Measurements from ENCODE around the gene EFNA5. TPM values are rescaled to one million over a fixed set of nuclear protein-coding genes. Genes with fewer than 3 reads are reported as not detected.

The EFNA5 gene
- total RNA-seq, 3 donors from 2014 or later (not counting 1 experiment from before 2014, with no cell fraction given), result 2.2 to 8.1 (median 4.3) TPM

DNA sequence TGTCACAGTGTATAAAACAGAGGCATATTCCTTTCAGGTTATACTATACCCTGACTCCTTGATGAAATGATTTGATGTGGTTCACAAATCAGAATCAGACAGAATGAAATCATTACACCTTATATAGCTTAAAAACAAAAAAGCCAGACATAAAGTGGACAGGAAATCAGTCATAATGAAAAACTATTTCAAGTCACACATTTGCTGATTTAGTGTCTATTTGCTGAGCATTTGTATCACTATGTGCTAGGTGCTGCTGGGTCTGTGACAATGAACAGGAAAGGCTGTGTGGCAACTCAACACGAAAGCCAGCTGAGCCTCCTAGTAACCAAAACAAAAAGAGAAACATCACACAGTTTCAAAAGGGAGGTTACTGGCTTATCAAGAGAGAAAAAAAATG is 194.0 kb downstream of the EFNA5 start:
- intact Hi-C loops (cut with micrococcal nuclease), result loop anchor here (1.0 to 5.0 kb wide), 3 partner anchors 10 to 906 kb away; partner anchors contain the start of gene FBXL17
- Histone ChIP-seq H3K4me3 (ENCODE audit: low read length) (no peak overlapping the region), H3K9me3 (ENCODE audit: control insufficient read depth, insufficient read depth, low read length) (no peaks in the 10 kb centered on the region), H3K4me1 (ENCODE audit: control insufficient read depth, insufficient read depth, low read length) (peaks cover 35% of the 10 kb centered on the region), H3K27ac (ENCODE audit: low read length) (peak overlapping the region; percentile 100), H3K27me3 (ENCODE audit: control insufficient read depth, insufficient read depth, low read length) (no peaks in the 10 kb centered on the region), H3K36me3 (ENCODE audit: control insufficient read depth, insufficient read depth, low read length) (no peaks in the 10 kb centered on the region)
- WGBS (ENCODE audit: insufficient coverage), result 20% methylated on average over 1 of the region's 1 CpG
- no peaks in the 10 kb centered on the region for H3K9me3 Mint-ChIP-seq
- TF ChIP-seq, protein P1, sequence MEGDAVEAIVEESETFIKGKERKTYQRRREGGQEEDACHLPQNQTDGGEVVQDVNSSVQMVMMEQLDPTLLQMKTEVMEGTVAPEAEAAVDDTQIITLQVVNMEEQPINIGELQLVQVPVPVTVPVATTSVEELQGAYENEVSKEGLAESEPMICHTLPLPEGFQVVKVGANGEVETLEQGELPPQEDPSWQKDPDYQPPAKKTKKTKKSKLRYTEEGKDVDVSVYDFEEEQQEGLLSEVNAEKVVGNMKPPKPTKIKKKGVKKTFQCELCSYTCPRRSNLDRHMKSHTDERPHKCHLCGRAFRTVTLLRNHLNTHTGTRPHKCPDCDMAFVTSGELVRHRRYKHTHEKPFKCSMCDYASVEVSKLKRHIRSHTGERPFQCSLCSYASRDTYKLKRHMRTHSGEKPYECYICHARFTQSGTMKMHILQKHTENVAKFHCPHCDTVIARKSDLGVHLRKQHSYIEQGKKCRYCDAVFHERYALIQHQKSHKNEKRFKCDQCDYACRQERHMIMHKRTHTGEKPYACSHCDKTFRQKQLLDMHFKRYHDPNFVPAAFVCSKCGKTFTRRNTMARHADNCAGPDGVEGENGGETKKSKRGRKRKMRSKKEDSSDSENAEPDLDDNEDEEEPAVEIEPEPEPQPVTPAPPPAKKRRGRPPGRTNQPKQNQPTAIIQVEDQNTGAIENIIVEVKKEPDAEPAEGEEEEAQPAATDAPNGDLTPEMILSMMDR (IDR thresholded peaks at IDR 0.05), result no peak
- peak overlapping the region; percentile 86 for H3K4me3 Mint-ChIP-seq
- peaks cover 9% of the 10 kb centered on the region for H3K36me3 Mint-ChIP-seq
- ATAC-seq (peak; percentile 66 to 85 (median 81)), DNase-seq (peak; percentile 42 to 79)
- peak overlapping the region; percentile 95 to 97 for H3K27ac Mint-ChIP-seq
- H3K4me1 Mint-ChIP-seq, result peaks cover 71 to 77% of the 10 kb centered on the region in 2 donors
- H3K27me3 Mint-ChIP-seq (ENCODE audit: low read depth in 2 of 2), result no peaks in the 10 kb centered on the region

DNA sequence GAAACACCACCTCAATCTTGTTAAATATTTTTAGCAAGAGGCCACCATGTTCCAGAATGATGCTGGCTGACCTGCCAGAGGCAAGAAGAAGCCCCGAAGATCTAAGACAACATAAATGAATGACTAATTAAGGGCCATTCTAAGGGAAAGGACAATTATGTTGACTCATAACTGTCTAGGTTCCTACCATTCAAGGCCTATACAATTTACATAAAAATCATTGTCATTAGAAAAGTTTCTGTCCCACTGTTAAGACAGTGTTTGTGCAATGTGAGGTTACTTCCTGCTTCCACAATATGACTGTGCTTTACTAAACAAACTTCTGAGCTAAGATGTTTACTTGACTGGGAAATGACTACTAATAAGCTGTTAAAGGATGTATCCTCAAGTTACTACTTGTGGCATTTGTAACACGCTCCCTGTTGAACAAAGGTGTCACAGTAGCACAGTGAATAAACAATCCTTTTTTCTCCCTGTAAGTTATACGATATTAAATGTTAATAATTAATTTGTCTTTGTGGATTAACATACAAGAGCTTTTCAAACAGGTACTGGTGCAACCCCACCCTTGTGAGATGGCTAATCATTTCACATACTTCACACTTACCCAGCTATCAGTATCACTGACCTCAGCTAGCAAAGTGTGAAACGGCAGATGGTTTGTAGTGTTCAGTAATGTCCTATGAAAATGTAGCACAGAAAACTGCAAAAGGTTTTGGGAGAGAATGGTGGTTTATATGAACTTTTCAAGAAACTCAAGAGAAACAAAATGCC is 195.8 kb downstream of the EFNA5 start:
- H3K4me3 Mint-ChIP-seq, result peak overlapping the region; percentile 80
- intact Hi-C loops (cut with micrococcal nuclease), result loop anchor here (1.0 to 5.0 kb wide), 7 partner anchors 8 to 907 kb away; partner anchors contain the start of gene FBXL17
- no peaks in the 10 kb centered on the region for H3K9me3 Mint-ChIP-seq
- peaks cover 38% of the 10 kb centered on the region for H3K4me1 ChIP-seq (ENCODE audit: control insufficient read depth, insufficient read depth, low read length)
- peak; percentile 27 to 58 for DNase-seq
- no peaks in the 10 kb centered on the region for H3K27me3 Mint-ChIP-seq (ENCODE audit: low read depth in 2 of 2)
- peak overlapping the region; percentile 100 for H3K27ac ChIP-seq (ENCODE audit: low read length)
- no peaks in the 10 kb centered on the region for H3K36me3 ChIP-seq (ENCODE audit: control insufficient read depth, insufficient read depth, low read length)
- TF ChIP-seq, protein P1 (IDR thresholded peaks at IDR 0.05), result no peak
- no peaks in the 10 kb centered on the region for H3K9me3 ChIP-seq (ENCODE audit: control insufficient read depth, insufficient read depth, low read length)
- H3K4me1 Mint-ChIP-seq, result peaks cover 70 to 71% of the 10 kb centered on the region in 2 donors
- H3K4me3 ChIP-seq (ENCODE audit: low read length), result no peak overlapping the region
- no peaks in the 10 kb centered on the region for H3K27me3 ChIP-seq (ENCODE audit: control insufficient read depth, insufficient read depth, low read length)
- ATAC-seq, result peak; percentile 58 to 77 (median 69)
- H3K36me3 Mint-ChIP-seq, result no peaks in the 10 kb centered on the region
- WGBS (ENCODE audit: insufficient coverage), result 40% methylated on average over 3 of the region's 4 CpGs
- peak overlapping the region; percentile 95 to 97 for H3K27ac Mint-ChIP-seq

DNA sequence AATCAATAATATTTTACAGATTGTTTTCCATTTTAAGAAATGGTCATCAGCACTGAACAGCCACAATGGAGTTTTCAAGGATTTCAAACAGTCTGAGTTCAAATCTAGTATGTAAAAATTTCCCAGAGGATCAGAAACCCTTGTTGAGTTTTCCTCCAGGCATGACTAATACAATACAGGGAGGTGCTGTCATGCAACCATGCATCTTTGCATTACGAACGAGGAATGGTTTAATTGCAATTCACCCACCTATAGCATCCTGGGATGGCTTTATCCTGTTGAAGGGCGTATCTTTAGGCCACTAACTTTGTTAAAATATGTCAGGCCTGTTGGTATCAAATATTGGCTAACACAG is 196.4 kb downstream of the EFNA5 start:
- no peaks in the 10 kb centered on the region for H3K27me3 Mint-ChIP-seq (ENCODE audit: low read depth in 2 of 2)
- intact Hi-C loops (cut with micrococcal nuclease), result loop anchor here (2.0 kb wide), 3 partner anchors 46 to 110 kb away; no protein-coding TSS in a partner anchor
- Histone ChIP-seq H3K36me3 (ENCODE audit: control insufficient read depth, insufficient read depth, low read length) (no peaks in the 10 kb centered on the region), H3K27ac (ENCODE audit: low read length) (peak overlapping the region; percentile 100), H3K4me1 (ENCODE audit: control insufficient read depth, insufficient read depth, low read length) (peaks cover 40% of the 10 kb centered on the region), H3K27me3 (ENCODE audit: control insufficient read depth, insufficient read depth, low read length) (no peaks in the 10 kb centered on the region), H3K9me3 (ENCODE audit: control insufficient read depth, insufficient read depth, low read length) (no peaks in the 10 kb centered on the region), H3K4me3 (ENCODE audit: low read length) (no peak overlapping the region)
- WGBS (ENCODE audit: insufficient coverage), result 29% methylated on average over 1 of the region's 3 CpGs
- no peak for DNase-seq
- TF ChIP-seq, protein P1 (IDR thresholded peaks at IDR 0.05), result no peak
- no peaks in the 10 kb centered on the region for H3K36me3 Mint-ChIP-seq
- H3K9me3 Mint-ChIP-seq, result no peaks in the 10 kb centered on the region
- peak overlapping the region; percentile 95 to 97 for H3K27ac Mint-ChIP-seq
- peaks cover 75 to 77% of the 10 kb centered on the region in 2 donors for H3K4me1 Mint-ChIP-seq
- H3K4me3 Mint-ChIP-seq, result peak overlapping the region; percentile 80
- no peak for ATAC-seq

Measured in natural killer cell (primary cell).